Panc1 (cell line): ENCODE results near the gene ARID4A. TPM values are rescaled to one million over a fixed set of nuclear protein-coding genes. Genes with fewer than 3 reads are reported as not detected.

ENCODE experiments used
- total RNA-seq: library from RNA; stranded (reverse); gene quantifications from one replicate; pipeline ENCODE4 v1.2.1, GENCODE V29; 2021; ENCODE audit not compliant: unreplicated experiment

Gene ARID4A
- total RNA-seq, 1 experiment from 2014 or later, result 11.4 TPM

Other genes with a start within 250 kb of the ARID4A start
- 1.8 TPM for gene ARMH4, start 146.3 kb upstream of the ARID4A start, total RNA-seq
- 34.9 TPM for gene ACTR10, start 98.4 kb upstream of the ARID4A start, total RNA-seq
- gene PSMA3, start 53.7 kb upstream of the ARID4A start, total RNA-seq, result 159 TPM
- not detected for gene TOMM20L, start 97.4 kb downstream of the ARID4A start, total RNA-seq
- 34.4 TPM for gene TIMM9, start 129.0 kb downstream of the ARID4A start, total RNA-seq
- gene KIAA0586, start 129.2 kb downstream of the ARID4A start, total RNA-seq, result 14.7 TPM